NCI-H345 treated with DMSO at 0.1 percent for 48 hours (cell line): Measurements from ENCODE around the gene DPCD.

Experiments
- DNase-seq: peaks from one replicate; lab custom pipeline; 2025; ENCODE audit not compliant: unreplicated experiment; lab: John Stamatoyannopoulos, UW

The DPCD gene

DNA sequence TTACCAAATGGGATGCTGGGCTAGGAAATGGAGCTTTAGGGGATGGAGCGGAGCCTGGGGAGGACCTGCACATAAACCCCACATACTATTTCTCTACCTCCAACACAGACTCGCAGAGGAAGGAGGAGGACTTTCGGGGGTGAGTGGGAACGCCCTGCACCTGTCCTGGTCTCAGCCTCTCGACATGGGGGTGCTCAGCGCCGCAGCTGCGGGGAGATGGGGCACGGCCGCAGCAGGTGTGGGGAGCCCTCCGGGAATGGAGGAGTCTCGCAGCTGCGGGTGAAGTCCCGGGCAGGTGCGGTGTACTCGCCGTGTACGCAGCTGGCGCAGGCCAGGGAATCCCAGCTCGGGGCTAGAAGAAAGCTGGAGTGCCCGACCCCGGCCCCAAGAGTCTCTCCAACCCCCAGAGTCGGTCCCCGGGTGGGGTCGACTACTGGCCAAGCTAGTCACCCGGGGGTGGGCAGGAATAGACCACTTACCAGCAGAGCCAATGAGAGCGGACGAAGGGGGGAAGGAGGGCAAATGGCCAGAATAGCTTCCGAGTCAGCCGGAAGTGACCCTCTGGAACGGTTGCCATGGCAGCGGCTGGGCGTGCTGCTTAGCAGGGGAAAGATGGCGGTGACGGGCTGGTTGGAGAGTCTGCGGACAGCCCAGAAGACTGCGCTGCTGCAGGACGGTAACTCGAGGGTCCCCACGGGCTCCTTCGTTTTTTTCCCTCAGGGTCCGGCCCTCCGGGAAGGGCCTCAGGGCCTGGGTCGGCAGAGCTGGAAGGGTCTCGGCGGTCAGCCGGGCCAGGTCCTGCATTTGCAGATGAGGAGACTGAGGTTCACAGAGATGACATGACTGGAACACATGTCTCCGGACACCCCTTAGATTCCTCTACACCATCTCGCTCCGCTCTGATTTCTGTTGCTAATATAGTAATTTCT lies at the start of gene DPCD, which contains the start of gene POLL:
DPCD (plus strand) TSS at position 597 of the 929 bp plus-strand sequence; CDS start at position 613, 16 bp downstream.
POLL (minus strand) TSS at position 533 of the 929 bp plus-strand sequence. CDS start 897 bp downstream, outside the sequence.
- peak; percentile 72 for DNase-seq

DNA sequence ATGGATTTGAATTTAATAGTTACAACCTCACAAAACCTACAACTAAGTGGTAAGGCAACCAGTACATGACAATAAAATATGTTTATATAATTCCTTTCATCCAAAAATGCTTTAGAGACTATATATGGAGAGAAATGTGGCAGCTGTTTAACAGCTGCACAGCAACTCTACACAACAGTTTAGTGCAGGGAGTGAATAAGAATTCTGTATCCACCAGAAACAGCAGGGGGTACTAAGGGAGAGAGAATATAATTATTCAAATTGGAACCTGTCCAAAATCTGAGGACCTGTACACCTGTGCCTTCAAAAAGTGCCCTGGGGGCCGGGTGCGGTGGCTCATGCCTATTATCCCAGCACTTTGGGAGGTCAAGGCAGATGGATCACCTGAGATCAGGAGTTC lies 49.7 kb upstream of the DPCD start:
- DNase-seq = peak; percentile 71

DNA sequence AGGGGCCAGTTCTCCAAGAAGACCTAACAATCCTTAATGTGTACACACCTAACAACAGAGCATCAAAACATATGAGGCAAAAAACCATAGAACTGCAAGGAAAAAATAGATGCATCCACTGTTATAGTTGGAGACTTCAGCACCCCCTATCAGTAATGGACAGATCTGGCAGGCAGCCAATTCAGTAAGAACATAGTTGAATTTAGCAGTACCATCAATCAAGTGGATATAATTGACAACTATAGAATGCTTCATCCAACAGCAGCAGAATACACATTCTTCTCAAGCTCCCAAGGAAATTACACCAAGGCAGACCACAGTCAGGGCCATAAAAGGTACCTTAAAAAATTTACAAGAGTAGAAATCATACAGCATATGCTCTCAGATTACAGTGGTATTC lies 42.2 kb upstream of the DPCD start:
- no peak for DNase-seq

DNA sequence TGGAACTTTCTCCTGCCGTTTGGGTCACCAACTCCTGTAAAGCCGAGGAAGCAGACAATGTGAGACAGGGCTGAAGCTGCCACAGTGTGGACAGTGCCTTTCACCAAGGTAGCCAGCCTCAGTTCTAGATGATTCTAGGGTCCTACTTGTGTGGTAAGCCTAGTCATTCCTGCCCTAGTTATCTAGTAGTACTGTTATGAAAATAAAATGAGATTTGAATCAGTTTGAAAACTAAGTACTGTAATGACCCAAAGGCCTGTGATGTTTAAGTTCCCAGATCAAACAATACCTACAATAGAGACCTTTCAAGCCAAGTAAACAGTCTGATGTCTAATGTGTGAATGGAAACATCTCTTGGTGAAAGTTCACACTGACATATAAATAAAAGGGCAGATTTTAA lies 37.2 kb upstream of the DPCD start:
- no peak for DNase-seq

DNA sequence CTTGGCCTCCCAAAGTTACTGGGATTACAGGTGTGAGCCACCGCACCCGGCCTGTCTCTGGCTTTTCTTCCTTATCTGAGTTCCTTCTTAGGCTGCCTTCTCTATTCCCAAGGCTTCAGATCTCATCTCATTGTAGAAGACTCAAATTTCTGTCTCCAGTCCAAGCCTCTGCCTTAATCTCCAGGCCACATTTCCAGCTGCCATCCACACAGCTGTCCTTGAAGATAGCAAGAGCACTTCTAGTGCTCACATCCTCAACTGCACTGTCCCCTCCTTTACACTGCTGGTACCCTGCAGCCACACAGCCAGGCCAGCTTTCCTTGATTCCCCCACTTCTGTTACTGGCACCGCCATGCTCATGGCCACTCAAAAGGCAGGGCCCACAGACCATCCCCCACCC lies 35.7 kb upstream of the DPCD start:
- no peak for DNase-seq

DNA sequence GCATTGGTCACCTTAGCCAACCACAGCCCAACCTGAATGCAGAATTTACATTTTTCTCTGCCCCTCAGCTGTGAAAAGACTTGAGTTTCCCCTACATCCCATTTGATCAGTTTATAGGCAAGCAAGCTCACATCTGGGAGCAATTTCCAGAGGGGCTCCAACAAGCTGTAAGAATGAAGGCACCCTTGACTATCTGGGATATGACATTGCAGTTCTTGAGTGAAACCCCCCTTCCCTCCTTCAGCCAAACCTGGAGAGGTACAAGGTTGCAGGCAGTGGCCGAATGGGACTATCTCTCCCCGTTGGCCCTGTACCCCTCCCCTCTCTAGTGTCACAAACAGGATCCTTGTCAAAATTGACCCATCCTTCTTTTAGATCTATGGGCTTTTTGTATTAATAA lies 30.6 kb upstream of the DPCD start:
- no peak for DNase-seq

DNA sequence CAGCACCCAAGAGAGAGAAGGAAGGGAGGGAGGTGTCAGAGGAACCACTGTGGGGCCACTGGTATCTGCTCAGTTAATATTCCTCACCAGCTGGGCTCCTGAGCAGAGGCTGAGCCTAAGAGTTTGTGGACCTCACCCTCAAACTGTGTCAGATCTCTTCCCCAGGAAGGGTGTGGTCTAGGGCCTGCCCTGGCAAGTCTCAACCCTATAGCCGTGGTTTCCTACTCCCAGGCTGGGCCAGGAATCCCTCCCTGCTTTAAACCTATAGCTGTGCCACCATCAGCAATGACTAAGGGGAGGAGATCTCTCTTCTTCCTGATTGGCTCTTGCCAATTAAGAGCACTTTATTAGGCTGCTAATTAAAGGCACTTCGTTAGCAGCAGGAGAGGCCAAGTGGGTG lies 29.9 kb upstream of the DPCD start:
- no peak for DNase-seq

DNA sequence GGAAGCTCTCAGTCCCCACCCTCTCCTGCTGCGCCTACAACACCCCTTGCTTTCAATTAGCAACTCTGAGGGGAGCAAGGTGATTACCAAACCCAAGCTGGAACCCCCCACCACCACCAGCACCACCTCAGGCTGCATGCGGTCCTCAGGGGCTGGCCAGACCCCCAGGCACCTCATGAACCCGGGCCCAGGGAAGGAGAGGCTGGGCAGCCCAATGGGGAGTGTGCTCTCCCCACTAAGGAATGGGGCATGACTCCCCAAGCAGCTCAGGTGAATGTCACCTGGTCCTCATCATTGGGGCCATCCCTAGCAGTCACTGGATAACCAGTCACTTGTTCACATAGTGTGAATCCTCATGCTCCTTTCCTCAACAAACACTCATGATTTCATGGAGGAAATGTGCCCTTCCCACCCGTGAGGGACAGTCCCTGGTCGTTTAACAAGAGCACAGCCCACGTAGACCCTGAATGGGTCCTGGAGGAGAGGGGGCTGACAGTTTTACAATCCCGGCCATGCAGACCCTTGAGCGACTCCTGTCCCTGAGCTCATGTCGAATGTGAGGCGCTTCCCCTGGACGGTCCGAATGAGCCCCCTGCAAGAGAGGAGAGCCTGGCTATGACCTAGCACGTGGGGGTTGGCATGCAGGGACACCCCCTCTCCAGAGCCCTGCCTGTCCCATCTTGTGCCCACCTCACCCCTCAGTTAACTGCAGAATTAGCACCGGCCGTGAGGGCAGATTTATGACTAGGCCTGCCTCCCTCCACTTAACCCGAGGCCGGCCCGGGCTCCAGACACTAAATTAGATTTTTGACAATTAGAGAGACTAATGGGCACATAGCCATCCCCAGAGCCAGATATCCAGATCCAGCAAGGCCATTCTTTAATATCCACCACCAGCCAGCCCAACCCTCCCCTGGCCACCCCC lies 29.2 kb upstream of the DPCD start:
- DNase-seq = no peak

DNA sequence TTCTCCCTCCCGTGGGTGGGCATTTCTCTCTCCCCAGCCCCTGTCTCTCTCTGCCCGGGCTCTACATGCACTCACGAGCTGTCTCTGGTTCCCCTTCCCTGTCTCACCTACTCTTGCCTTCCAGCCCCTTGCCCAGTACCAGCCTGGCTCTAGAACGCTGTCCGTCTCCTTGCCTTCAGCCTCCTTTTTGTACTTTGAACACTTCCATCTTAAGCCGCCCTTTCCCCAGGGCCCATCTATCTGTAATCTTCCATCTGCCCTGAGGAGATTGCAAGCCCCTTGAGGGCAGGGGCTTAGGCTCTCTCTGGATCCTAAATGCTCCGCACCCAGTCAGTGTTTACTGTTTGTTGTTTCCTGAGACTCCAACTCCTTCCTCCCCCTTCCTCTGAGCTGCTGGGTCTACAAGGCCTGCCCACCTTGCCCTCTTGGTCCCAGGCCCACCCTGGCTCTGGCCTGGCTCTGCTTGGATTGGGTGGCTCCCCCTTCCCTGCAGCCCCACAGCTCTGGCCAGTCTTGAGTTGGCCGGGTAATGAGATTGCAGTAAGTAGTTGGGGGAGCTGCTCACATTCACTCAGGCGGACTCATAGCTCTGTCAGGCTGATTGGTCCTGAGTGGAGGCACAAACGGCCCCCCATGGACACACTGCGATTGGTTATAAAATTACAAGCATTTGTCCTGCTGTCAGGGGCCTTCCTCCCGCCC lies 28.4 kb upstream of the DPCD start:
- no peak for DNase-seq

DNA sequence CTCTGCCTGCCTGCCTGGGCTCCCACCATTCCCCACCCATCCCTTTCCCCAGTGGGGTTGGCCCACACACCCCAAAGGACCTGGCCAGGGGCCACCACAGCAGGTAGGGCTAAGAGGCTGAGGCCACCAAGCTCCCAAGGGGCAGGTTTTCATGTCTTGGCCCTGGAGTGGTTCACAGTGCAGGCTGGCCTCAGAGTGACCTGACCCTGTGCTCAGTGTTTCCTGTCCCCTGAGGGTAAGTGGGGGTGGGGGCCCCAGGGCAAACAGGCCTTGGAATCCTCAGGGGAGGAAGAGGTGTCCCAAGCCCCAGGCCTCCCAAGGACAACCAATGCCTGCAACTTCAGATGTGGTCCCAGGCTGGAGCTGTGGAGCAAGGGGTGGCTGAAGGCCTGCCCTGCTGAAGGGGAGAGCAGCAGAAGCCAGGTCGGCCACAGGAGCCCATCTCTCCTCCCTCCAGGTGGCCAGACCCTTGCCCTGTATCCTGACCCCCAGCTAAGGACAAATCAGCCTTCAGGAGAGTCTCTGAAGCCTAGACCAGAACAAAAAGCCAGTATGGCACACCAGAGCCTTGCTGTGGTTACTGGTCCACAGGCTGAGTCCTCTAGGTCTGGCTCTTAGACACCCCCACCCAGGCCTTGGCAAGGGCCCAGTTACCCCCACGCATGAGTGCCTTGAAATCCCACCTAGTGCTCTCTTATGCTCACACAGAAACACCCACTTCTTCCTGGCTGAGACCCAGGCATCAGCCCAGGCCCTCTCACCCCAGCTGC lies 27.6 kb upstream of the DPCD start:
- no peak for DNase-seq

DNA sequence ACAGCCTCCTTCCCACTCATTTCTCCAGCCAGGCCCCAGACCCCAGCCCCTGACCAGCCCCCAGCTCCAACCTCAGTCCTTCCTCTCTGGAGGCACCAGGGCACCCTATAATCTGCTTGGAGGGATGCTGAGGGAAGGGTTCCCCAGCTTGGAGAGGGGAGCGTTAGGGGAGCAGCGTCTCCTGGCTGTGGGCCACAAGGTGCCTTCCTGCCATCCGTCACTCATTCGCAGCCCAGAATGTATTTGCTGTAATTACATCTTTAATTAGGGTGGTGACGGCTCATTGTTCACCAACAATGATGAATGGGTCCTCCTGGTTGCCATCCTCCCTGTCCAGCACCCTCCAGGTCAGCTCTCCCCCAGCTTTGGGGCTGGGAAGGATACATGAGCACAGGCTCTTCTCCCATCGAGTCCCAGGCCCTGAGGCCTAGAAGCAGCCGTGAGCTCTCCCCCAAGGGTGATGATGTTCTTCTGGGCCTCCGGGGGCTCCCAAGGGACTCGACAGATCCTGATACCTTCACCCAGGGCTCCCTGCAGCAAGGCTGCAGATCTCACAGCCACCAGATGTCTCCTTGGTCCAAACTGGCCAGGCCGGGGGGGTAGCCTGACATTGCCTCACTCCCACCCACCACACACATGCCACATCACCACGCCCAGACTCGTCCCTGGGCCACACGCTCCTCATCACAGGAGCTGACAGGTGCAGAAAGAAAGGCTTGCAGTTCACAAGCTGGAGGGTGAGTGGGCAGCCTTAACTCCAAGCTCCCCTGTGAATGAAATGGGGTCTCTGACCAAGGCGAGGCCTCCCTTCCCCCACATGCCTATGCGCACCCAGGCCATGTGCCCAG lies 26.8 kb upstream of the DPCD start:
- no peak for DNase-seq

DNA sequence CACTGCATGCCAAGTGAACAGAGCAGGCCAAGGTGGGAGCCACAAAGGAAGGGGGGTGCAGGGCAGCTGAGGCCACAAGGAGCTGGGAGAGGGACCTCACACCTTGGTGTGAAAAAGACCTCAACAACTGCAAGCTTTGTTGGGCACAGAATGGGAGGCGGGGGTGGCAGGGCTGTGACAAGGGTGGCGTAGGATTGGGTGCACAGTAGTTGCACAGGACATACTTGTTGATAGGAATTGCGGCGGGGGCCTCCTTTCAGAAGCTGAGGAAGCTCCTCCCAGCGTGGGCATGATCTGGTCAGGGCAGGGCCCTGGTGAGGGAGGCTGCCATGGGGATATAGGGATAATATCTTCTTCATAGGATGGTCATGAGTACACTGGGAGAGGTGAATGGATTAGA lies 25.9 kb upstream of the DPCD start:
- DNase-seq = no peak

DNA sequence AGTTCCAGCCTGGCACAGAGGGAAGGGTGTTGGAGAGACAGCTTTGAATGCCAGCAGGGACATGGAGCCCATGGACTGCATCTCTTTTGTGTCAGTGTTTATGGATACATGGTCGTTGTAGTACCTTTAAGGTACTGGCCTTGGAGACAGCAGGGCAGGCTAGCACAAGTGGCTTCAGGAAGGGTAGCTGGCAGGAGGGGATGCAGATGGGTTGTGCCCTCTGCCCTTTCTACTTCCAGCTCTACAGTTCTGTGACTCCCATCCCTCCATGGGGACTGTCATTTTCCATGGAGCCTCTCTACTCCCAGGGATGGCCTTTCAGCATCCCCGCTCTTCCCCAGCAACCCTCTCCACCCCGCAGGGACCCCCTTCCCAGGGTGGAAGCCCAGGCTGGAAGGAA lies 25.1 kb upstream of the DPCD start:
- DNase-seq = no peak

DNA sequence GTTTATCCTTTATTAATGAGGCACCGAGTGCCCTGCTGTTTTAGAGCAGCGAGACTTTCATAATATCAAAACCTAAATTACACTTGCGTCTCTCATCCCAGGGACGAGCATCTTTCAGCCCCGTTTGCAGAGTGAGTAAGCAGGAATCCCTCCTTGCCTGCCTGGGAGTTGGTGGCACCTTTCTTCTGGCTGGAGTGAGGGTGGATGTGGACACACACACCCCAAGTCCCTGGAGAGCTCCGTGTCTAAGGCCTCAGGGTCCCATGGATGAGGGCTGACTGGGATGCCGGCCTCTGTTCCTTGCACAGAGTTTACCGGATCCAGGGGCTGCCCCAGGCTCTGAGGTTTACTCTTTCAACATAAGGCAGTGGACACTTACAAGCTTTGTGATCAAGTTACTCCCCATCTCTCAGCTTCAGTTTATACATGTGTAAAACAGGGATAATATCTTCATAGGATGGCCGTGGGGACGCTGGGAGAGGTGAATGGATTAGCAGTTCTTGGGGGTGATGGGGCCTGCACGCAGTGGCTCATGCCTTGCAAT lies 24.6 kb upstream of the DPCD start:
- no peak for DNase-seq

DNA sequence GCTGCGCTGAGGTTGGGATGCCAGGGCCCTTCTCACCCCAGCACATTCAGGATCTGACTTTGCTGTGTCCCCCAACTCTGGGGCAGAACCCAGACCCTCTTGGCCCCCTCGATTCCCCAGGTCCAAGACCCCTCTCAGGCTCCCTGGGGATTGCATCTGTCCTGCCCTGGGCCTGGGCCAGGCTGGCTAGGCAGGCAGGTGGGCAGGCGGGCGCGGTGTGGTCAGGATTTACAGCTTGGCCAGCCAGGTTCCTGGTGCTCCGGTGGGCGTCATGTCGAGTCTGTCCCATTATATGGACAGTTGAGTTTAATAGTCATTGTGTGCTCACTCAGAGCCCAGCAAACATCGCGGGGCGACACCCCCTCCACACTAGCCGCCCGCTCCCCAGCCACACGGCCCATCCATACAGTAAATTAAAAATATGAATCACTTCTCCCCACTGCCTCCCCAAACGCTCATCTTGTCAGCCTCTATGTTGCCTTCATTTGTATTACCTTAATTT lies 23.6 kb upstream of the DPCD start:
- DNase-seq = no peak

DNA sequence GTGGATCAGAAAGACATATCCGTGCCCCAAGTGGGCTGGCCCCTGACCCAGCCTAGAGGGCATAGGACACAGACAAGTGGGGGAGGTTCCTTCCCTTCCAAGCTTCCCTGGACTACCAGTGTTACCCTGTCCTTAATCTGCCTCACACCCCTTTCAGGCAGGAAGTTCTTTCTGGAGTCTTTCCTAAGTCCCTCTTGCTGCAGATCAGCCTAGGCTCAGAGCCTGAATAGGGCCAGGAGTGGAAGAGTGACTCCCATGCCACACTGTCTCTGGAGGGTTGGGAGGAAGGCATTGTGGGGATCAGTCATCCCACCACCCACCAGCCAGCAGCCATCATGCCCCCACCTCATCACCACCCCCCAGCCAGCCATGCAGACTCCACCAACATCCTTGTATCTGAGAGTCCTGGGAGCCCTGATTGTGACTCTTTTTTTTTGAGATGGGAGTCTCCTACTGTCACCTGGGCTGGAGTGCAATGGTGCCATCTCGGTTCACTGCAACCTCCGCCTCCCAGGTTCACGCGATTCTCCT lies 22.7 kb upstream of the DPCD start:
- no peak for DNase-seq

DNA sequence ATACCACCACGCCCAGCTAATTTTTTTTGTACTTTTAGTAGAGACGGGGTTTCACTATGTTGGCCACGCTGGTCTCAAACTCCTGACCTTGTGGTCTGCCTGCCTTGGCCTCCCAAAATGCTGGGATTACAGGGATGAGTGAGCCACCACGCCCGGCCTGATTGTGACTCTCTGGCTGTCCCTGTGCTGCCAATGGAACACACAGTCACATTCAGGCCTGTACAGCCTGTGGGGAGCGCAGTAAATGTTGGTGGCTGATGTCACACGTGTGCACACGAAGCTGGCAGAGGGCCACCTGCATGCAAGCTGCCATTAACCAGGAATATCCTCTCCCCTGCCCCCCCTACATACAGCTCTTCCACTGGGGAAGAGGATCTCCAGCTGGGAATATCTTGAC lies 22.2 kb upstream of the DPCD start:
- DNase-seq = no peak

DNA sequence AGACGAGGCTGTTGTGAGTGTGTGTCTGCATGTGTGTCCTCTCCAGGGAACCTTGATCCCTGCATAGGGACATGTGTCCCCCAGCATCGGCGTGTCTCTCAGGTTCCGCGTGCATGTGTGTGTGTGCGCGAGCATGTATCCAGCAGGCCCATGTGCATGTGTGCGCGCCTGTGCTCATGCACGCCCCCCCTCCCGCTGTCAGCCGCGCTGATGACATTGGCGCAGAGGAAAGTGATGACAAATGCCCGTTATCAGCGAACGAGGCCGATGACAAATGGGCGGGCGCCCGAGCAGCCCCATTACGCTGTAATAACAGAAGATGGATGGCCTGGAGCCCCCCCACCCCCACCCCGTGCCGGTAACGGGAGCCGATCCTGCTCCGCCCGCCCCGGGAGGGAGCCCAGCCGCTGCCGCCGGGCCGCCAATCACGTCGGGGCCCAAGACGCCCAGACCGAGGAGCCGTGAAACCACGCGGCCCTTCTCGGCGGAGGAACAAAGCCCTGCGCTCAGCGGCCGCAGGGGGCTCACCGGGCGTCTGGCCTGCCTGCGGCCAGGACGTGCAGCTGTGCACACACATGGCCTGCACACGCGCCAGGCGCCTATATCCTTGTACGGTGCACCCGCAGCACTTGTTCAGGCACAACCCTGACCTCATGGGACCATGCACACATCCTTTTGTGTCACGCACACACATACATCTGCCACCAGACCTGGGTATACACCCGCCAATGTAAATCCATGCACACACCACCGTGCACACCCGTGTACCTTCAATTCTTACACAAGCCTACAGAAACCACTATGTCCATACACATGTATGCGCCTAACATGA lies 21.6 kb upstream of the DPCD start:
- no peak for DNase-seq
